Measurements from ENCODE around the gene CAMK2B. TPM values are rescaled to one million over a fixed set of nuclear protein-coding genes. Genes with fewer than 3 reads are reported as not detected.
A peak's percentile ranks its signal among the peaks of the same experiment; 100 is the strongest.

Gene CAMK2B
- polyA plus RNA-seq, 3 donors, result 0.13 TPM; not detected in 2

DNA sequence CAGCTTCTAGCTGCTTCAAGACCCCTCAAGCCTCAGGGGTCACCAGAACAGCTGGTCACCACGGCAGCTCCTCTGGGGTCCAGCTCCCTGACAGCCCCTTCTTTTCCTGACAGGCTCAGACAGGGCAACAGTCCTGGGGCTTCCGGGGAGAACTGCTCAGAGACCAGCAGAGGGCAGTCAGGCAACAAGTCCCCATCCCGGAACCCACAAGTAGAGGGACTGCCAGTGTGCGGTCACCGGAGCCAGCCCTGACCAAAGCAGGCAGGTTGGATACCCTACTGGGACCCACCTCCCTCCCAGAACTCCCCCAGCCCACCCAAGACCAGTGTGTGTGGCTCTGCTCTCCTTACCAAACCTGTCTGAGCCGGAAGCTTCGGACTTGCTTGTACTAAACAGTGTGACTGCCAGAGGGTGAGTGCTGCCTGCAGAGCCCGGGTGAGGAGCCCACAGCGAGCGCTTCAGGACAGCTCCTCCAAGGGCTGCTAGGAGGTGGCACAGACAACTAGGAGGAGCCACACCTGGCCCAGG, 84.3 kb downstream of the CAMK2B start:
- Histone ChIP-seq H3K27ac (ENCODE audit: low read depth in 1 of 2, low read length in 2 of 2) (peak overlapping the region in 1 of 2 donors; percentile 5), H3K4me3 (replicated peaks in 1 of 3; ENCODE audit: low read depth in 2 of 3, low read length in 3 of 3) (peak overlapping the region in 1 of 3 experiments; percentile 56), H3K4me1 (ENCODE audit: control insufficient read depth in 1 of 2, insufficient read depth in 2 of 2, low read length in 2 of 2) (peaks cover 0 to 3% of the 10 kb centered on the region in 2 donors), H3K27me3 (ENCODE audit: control insufficient read depth in 2 of 2, insufficient read depth in 2 of 2, low read length in 2 of 2) (no peaks in the 10 kb centered on the region), H2AFZ (ENCODE audit: insufficient read depth, low read depth, low read length, poor library complexity, severe bottlenecking) (peak overlapping the region; percentile 92), H3K36me3 (replicated peaks in 1 of 2; ENCODE audit: control insufficient read depth in 1 of 2, insufficient read depth in 2 of 2, low read length in 2 of 2) (no peaks in the 10 kb centered on the region), H4K20me1 (ENCODE audit: insufficient read depth, low read length) (no peaks in the 10 kb centered on the region), H3K79me2 (ENCODE audit: insufficient read depth, low read length) (no peaks in the 10 kb centered on the region), H3K9ac (ENCODE audit: insufficient read depth, low read length, poor library complexity, severe bottlenecking) (peak overlapping the region; percentile 57), H3K4me2 (replicated peaks; ENCODE audit: extremely low read depth, low read length, poor library complexity, severe bottlenecking) (peak overlapping the region; percentile 67), H3K9me3 (replicated peaks in 1 of 2; ENCODE audit: control insufficient read depth in 1 of 2, insufficient read depth in 1 of 2, low read length in 2 of 2) (no peaks in the 10 kb centered on the region)
- H3K4me1 Mint-ChIP-seq, result peaks cover 5% of the 10 kb centered on the region
- H3K4me3 Mint-ChIP-seq, result peak overlapping the region; percentile 56 to 84
- no peaks in the 10 kb centered on the region for H3K36me3 Mint-ChIP-seq
- TF ChIP-seq, protein P1, sequence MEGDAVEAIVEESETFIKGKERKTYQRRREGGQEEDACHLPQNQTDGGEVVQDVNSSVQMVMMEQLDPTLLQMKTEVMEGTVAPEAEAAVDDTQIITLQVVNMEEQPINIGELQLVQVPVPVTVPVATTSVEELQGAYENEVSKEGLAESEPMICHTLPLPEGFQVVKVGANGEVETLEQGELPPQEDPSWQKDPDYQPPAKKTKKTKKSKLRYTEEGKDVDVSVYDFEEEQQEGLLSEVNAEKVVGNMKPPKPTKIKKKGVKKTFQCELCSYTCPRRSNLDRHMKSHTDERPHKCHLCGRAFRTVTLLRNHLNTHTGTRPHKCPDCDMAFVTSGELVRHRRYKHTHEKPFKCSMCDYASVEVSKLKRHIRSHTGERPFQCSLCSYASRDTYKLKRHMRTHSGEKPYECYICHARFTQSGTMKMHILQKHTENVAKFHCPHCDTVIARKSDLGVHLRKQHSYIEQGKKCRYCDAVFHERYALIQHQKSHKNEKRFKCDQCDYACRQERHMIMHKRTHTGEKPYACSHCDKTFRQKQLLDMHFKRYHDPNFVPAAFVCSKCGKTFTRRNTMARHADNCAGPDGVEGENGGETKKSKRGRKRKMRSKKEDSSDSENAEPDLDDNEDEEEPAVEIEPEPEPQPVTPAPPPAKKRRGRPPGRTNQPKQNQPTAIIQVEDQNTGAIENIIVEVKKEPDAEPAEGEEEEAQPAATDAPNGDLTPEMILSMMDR (IDR thresholded peaks at IDR 0.05), result peak; percentile 62
- DNase-seq, result peak; percentile 42 to 68 (median 57)
- intact Hi-C loops (cut with micrococcal nuclease), result loop anchor here in 1 of 2 donors (5.0 kb wide), 1 partner anchor 236 kb away; no protein-coding TSS in a partner anchor
- H3K9me3 Mint-ChIP-seq, result no peaks in the 10 kb centered on the region
- H3K27me3 Mint-ChIP-seq (ENCODE audit: low read depth in 3 of 3), result peaks cover 0 to 5% (median 3%) of the 10 kb centered on the region in 3 donors
- WGBS (ENCODE audit: insufficient coverage), result 19% methylated on average over 9 of the region's 10 CpGs
- H3K27ac Mint-ChIP-seq, result peak overlapping the region in 2 of 7 donors; percentile 42 to 61

DNA sequence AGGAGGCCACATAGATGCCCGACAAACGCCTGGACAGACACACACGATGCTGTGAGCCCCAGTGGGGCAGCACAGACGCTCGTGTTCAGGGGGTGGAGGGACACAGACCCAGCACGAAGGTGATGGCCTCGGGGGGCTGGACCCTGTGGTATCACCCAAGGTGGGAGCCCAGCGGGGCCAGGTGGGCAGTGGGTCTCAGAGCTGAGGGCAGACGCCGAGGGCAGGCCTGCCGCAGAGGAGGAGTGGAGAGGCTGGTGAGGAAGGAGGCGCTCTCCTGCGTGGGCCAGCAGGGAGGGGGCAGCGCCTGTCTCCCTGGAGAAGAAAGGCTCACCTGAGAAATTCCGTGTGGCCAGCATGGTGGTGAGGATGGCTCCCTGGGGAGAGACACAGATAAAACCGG, 85.0 kb downstream of the CAMK2B start:
- peaks cover 0 to 5% (median 3%) of the 10 kb centered on the region in 3 donors for H3K27me3 Mint-ChIP-seq (ENCODE audit: low read depth in 3 of 3)
- no peaks in the 10 kb centered on the region for H3K9me3 Mint-ChIP-seq
- no peak overlapping the region for H3K4me2 ChIP-seq (replicated peaks; ENCODE audit: extremely low read depth, low read length, poor library complexity, severe bottlenecking)

More for the DNA sequence above, 85.0 kb downstream of the CAMK2B start:
- Histone ChIP-seq H3K27me3 (ENCODE audit: control insufficient read depth in 2 of 2, insufficient read depth in 2 of 2, low read length in 2 of 2) (no peaks in the 10 kb centered on the region), H3K79me2 (ENCODE audit: insufficient read depth, low read length) (no peaks in the 10 kb centered on the region), H3K36me3 (replicated peaks in 1 of 2; ENCODE audit: control insufficient read depth in 1 of 2, insufficient read depth in 2 of 2, low read length in 2 of 2) (no peaks in the 10 kb centered on the region), H4K20me1 (ENCODE audit: insufficient read depth, low read length) (no peaks in the 10 kb centered on the region), H3K9me3 (replicated peaks in 1 of 2; ENCODE audit: control insufficient read depth in 1 of 2, insufficient read depth in 1 of 2, low read length in 2 of 2) (no peaks in the 10 kb centered on the region), H3K27ac (ENCODE audit: low read depth in 1 of 2, low read length in 2 of 2) (no peak overlapping the region), H3K9ac (ENCODE audit: insufficient read depth, low read length, poor library complexity, severe bottlenecking) (peak overlapping the region; percentile 57), H2AFZ (ENCODE audit: insufficient read depth, low read depth, low read length, poor library complexity, severe bottlenecking) (peak overlapping the region; percentile 92), H3K4me1 (ENCODE audit: control insufficient read depth in 1 of 2, insufficient read depth in 2 of 2, low read length in 2 of 2) (peaks cover 0 to 3% of the 10 kb centered on the region in 2 donors), H3K4me3 (replicated peaks in 1 of 3; ENCODE audit: low read depth in 2 of 3, low read length in 3 of 3) (no peak overlapping the region)
- 90% methylated on average over 16 of the region's 16 CpGs for WGBS (ENCODE audit: insufficient coverage)
- DNase-seq, result no peak
- intact Hi-C loops (cut with micrococcal nuclease), result loop anchor here in 1 of 2 donors (5.0 kb wide), 1 partner anchor 237 kb away; no protein-coding TSS in a partner anchor
- peaks cover 5% of the 10 kb centered on the region for H3K4me1 Mint-ChIP-seq
- no peak overlapping the region for H3K27ac Mint-ChIP-seq
- no peak overlapping the region for H3K4me3 Mint-ChIP-seq
- no peaks in the 10 kb centered on the region for H3K36me3 Mint-ChIP-seq
- TF ChIP-seq, protein P1 (IDR thresholded peaks at IDR 0.05), result no peak

Measured in CD14-positive monocyte (primary cell).